SKM-1 (cell line): ENCODE measurements around the gene CMPK1.
A peak's percentile ranks its signal among the peaks of the same experiment; 100 is the strongest.
"Not testable (repeated sequence)": the region's sequence is repeated elsewhere in the genome, so short reads cannot be mapped to it uniquely, and the experiment has no call there.

Source experiments
- DNase-seq: peaks from one replicate; lab custom pipeline; 2025; ENCODE audit not compliant: unreplicated experiment; lab: John Stamatoyannopoulos, UW

The CMPK1 gene

GRCh38 chr1:47337350-47337749, 3.8 kb downstream of the CMPK1 start:
- no peak for DNase-seq

- DNase-seq, result no peak
These were observed 4.9 kb downstream of the CMPK1 start for GRCh38 chr1:47338249-47339077.

GRCh38 chr1:47340227-47340626, 6.6 kb downstream of the CMPK1 start:
- no peak for DNase-seq

- not testable (repeated sequence) for DNase-seq
These were observed 13.4 kb downstream of the CMPK1 start for GRCh38 chr1:47346979-47347378.

GRCh38 chr1:47347735-47348134, 14.1 kb downstream of the CMPK1 start:
- DNase-seq, result no peak

- DNase-seq, result no peak
These were observed 14.7 kb downstream of the CMPK1 start for GRCh38 chr1:47348246-47348645.

- DNase-seq, result no peak
These were observed 17.7 kb downstream of the CMPK1 start for GRCh38 chr1:47351305-47351704.

GRCh38 chr1:47361380-47361779, 27.8 kb downstream of the CMPK1 start:
- DNase-seq, result no peak

GRCh38 chr1:47362828-47363227, 29.2 kb downstream of the CMPK1 start:
- no peak for DNase-seq

- DNase-seq, result no peak
These were observed 34.1 kb downstream of the CMPK1 start for GRCh38 chr1:47367651-47368050.

- DNase-seq, result no peak
These were observed 37.5 kb downstream of the CMPK1 start for GRCh38 chr1:47371016-47371517.

- DNase-seq, result no peak
These were observed 40.9 kb downstream of the CMPK1 start for GRCh38 chr1:47374501-47374900.

GRCh38 chr1:47378147-47378546, 44.6 kb downstream of the CMPK1 start:
- no peak for DNase-seq

- DNase-seq, result no peak
These were observed 47.1 kb downstream of the CMPK1 start for GRCh38 chr1:47380699-47381098.

- DNase-seq, result no peak
These were observed 48.9 kb downstream of the CMPK1 start for GRCh38 chr1:47382399-47382983.

GRCh38 chr1:47384083-47384482, 50.5 kb downstream of the CMPK1 start:
- no peak for DNase-seq

- no peak for DNase-seq
These were observed 51.4 kb downstream of the CMPK1 start for GRCh38 chr1:47385020-47385419.

- no peak for DNase-seq
These were observed 52.7 kb downstream of the CMPK1 start for GRCh38 chr1:47386268-47386667.

- DNase-seq, result no peak
These were observed 54.7 kb downstream of the CMPK1 start for GRCh38 chr1:47388030-47388890.

- peak; percentile 43 for DNase-seq
These were observed 55.3 kb downstream of the CMPK1 start for GRCh38 chr1:47388891-47389238.

GRCh38 chr1:47389731-47390130, 56.1 kb downstream of the CMPK1 start:
- no peak for DNase-seq

GRCh38 chr1:47390843-47391242, 57.3 kb downstream of the CMPK1 start:
- no peak for DNase-seq
